K562 (cell line): ENCODE results near the gene PACSIN2. TPM values are rescaled to one million over a fixed set of nuclear protein-coding genes. Genes with fewer than 3 reads are reported as not detected.

Source experiments
- ATAC-seq: fragments of 200-7000 bp; cut with Tn5 transposase; 3 replicates; pipeline ENCODE4 v1.9.1; 2020; ENCODE audit warnings: moderate library complexity
- BruUV-seq: library from RNA; stranded (reverse); fragments of 400-500 nt; replicated peaks from 2 replicates; lab custom pipeline; 2021; lab: Mats Ljungman, UMichigan
- CTCF ChIA-PET: fragments of 300-600 bp; formaldehyde crosslinking; extraction: SDS; loops from one replicate; lab custom pipeline; 2021; ENCODE audit warnings: low intra/inter-chr PET ratio; lab: Yijun Ruan, JAX
- POLR2A ChIA-PET: fragments of 300-600, 350-650 bp; sonication (Branson Sonifier 250); formaldehyde crosslinking; extraction: SDS; loops from one replicate; lab custom pipeline; 2021; ENCODE audit warnings: antibody characterized with exemption, inconsistent platforms; lab: Yijun Ruan, JAX
- DNase-seq, 4 experiments: peaks; one replicate each; pipeline versions ENCODE4 v3.0.0 to v3.0.0-alpha.2; 2011 to 2018; ENCODE audit warnings: low spot score in 3 of 4, mixed read lengths in 3 of 4; ENCODE audit errors: extremely low read depth in 1 of 4
- FAIRE-seq: peaks from 2 replicates; lab custom pipeline; 2011; peaks lifted over from hg19 to GRCh38; lab: Jason Lieb, UNC
- H2AFZ ChIP-seq: 2 replicates; pipeline ENCODE4 v1.6.0; 2011; ENCODE audit warnings: low read depth, low read length, control low read depth, inconsistent platforms
- H3K27ac ChIP-seq: fragments of 200-600 bp; 3 replicates; pipeline ENCODE4 v1.8.0; 2011; ENCODE audit warnings: low read depth, mild to moderate bottlenecking, control low read depth, inconsistent platforms, low read length, moderate library complexity, mixed read lengths; ENCODE audit errors: extremely low read depth
- H3K27me3 ChIP-seq, 2 experiments: fragments of 300-600 bp in 1 of 2; 2 replicates in 1 of 2; 3 replicates in 1 of 2; pipeline versions ENCODE4 v1.6.0 to v1.8.0; 2011; ENCODE audit warnings: inconsistent platforms in 2 of 2, low read length in 2 of 2, mild to moderate bottlenecking in 1 of 2, mixed read lengths in 1 of 2, moderate library complexity in 1 of 2; ENCODE audit not compliant: control insufficient read depth in 2 of 2, insufficient read depth in 2 of 2
- H3K36me3 ChIP-seq: fragments of 300-600 bp; 3 replicates; pipeline ENCODE4 v1.8.0; 2011; ENCODE audit warnings: mild to moderate bottlenecking, low read length, inconsistent platforms; ENCODE audit not compliant: control insufficient read depth, insufficient read depth
- H3K4me1 ChIP-seq, 2 experiments: fragments of 200-600 bp in 1 of 2; replicated peaks in 1 of 2; 2 replicates in 1 of 2; 3 replicates in 1 of 2; pipeline versions ENCODE4 v1.5.1 to v1.8.0; 2011; ENCODE audit warnings: inconsistent platforms in 2 of 2, low read length in 2 of 2, mild to moderate bottlenecking in 1 of 2, mixed read lengths in 1 of 2, moderate library complexity in 1 of 2; ENCODE audit not compliant: control insufficient read depth in 2 of 2, insufficient read depth in 2 of 2
- H3K4me2 ChIP-seq: 2 replicates; pipeline ENCODE4 v1.6.1; 2011; ENCODE audit warnings: low read length, control low read depth, inconsistent platforms, mixed read lengths; ENCODE audit not compliant: insufficient read depth
- H3K4me3 ChIP-seq: fragments of 200-600 bp; sonication (generic), shearing (Covaris generic); 2 replicates; pipeline ENCODE4 v1.5.1; 2016; ENCODE audit warnings: control low read depth, inconsistent platforms
- H3K79me2 ChIP-seq: fragments of 200-600 bp; 3 replicates; pipeline ENCODE4 v1.8.0; 2011; ENCODE audit warnings: low read length, inconsistent platforms; ENCODE audit not compliant: control insufficient read depth, insufficient read depth
- H3K9ac ChIP-seq, 2 experiments: 2 replicates each; pipeline versions ENCODE4 v1.6.0 to v1.6.1; 2011; ENCODE audit warnings: low read depth in 2 of 2, low read length in 2 of 2, control low read depth in 1 of 2, inconsistent platforms in 1 of 2, mild to moderate bottlenecking in 1 of 2, mixed read lengths in 1 of 2; ENCODE audit not compliant: insufficient read depth in 1 of 2
- H3K9me1 ChIP-seq: one replicate; pipeline ENCODE4 v1.6.0; 2011; ENCODE audit warnings: inconsistent platforms, mild to moderate bottlenecking, low read length, moderate library complexity; ENCODE audit not compliant: control insufficient read depth, insufficient read depth
- H3K9me3 ChIP-seq: replicated peaks from 2 replicates; pipeline ENCODE4 v1.5.1; 2011; ENCODE audit warnings: low read depth, low read length, inconsistent platforms; ENCODE audit not compliant: control insufficient read depth, insufficient read depth
- H4K20me1 ChIP-seq: replicated peaks from 2 replicates; pipeline ENCODE4 v1.6.1; 2011; ENCODE audit warnings: low read length, inconsistent platforms, mixed read lengths; ENCODE audit not compliant: control insufficient read depth, insufficient read depth
- FOXK2 ChIP-seq, 2 experiments: fragments of 450-650 bp; IDR thresholded peaks in 1 of 2; conservative IDR thresholded peaks in 1 of 2; 2 replicates each; pipeline ENCODE4 v1.6.1; 2016; ENCODE audit warnings: low read depth in 2 of 2, mild to moderate bottlenecking in 1 of 2
- NFYB ChIP-seq: IDR thresholded peaks from 2 replicates; pipeline ENCODE4 v1.6.1; 2011; ENCODE audit warnings: mild to moderate bottlenecking, moderate library complexity; ENCODE audit not compliant: insufficient read length; ENCODE audit errors: extremely low read depth
- SNRNP70 ChIP-seq: fragments of 200-400 bp; formaldehyde crosslinking; optimal IDR thresholded peaks from 2 replicates; pipeline ENCODE3; 2017; ENCODE audit warnings: low read depth, low read length
- TBL1XR1 ChIP-seq, 2 experiments: IDR thresholded peaks; 2 replicates each; pipeline ENCODE4 v1.6.1; 2012; ENCODE audit warnings: improper control_type of control experiment in 2 of 2, low read length in 2 of 2, mild to moderate bottlenecking in 1 of 2
- ZNF23 ChIP-seq: fragments of 250-450 bp; sonication (Bioruptor Pico); IDR thresholded peaks from 2 replicates; pipeline ENCODE4 v1.4.0; 2020; ENCODE audit warnings: mild to moderate bottlenecking
- ZNF282 ChIP-seq: sonication (generic); formaldehyde crosslinking; IDR thresholded peaks from 2 replicates; pipeline ENCODE4 v1.8.1; 2023; ENCODE audit warnings: missing genetic modification reagents
- WGBS: fragments of 100-300 bp; shearing (Covaris generic); methylation state at CpG from one replicate; pipeline ENCODE4 v1.1.6; 2016; ENCODE audit warnings: low coverage, mixed read lengths; ENCODE audit not compliant: insufficient coverage; ENCODE audit errors: missing lambda C conversion rate; 5-methylcytosine and 5-hydroxymethylcytosine counted together
- in situ Hi-C: fragments of 300-500 bp; cut with MboI; formaldehyde crosslinking; loops from 4 replicates; pipeline ENCODE4 v1.15.0; 2018; ENCODE audit warnings: inconsistent platforms, mixed read lengths
- intact Hi-C: fragments of 100-400 bp; cut with micrococcal nuclease; formaldehyde crosslinking; loops from 2 replicates; pipeline ENCODE4 v1.14.2; 2022
- polyA plus RNA-seq, 8 experiments: library from polyadenylated mRNA; depleted of rRNA in 4 of 8; stranded (reverse) in 5 of 8; unstranded in 3 of 8; fragments of >200 nt; fragmentation: Nextera tagmentation in 2 of 8; fragmentation: Illumina TruSeq in 1 of 8; extraction: Ambion mirVana in 2 of 8; extraction: Trizol in 1 of 8; gene quantifications; 2 replicates each; pipeline versions ENCODE4 v1.2.1 to v1.2.3, GENCODE V29; 2011 to 2014; ENCODE audit warnings: inconsistent platforms in 1 of 8, missing spikeins in 1 of 8
- total RNA-seq, 7 experiments: library from RNA; depleted of rRNA in 6 of 7; stranded (reverse); fragments of >200 nt in 6 of 7; fragmentation: Illumina TruSeq in 2 of 7; extraction: Trizol in 2 of 7; gene quantifications; 2 replicates each; pipeline versions ENCODE4 v1.2.1 to v1.2.3, GENCODE V29; 2011 to 2021; ENCODE audit warnings: low replicate concordance in 1 of 7
- TF ChIP-seq, protein P1 (sequence below): fragments of 250-450 bp; sonication (Bioruptor Pico); IDR thresholded peaks from 2 replicates; pipeline ENCODE4 v1.4.0; 2020; ENCODE audit warnings: mild to moderate bottlenecking, moderate library complexity
- TF ChIP-seq, protein P2 (sequence below), 2 experiments: IDR thresholded peaks in 1 of 2; conservative IDR thresholded peaks in 1 of 2; 2 replicates each; pipeline ENCODE4 v1.6.1; 2016; ENCODE audit warnings: low read depth in 2 of 2, mild to moderate bottlenecking in 1 of 2, missing compliant biosample characterization in 1 of 2, missing genetic modification characterization in 1 of 2, moderate library complexity in 1 of 2
- TF ChIP-seq, protein P3 (sequence below): fragments of 250-450 bp; sonication (Bioruptor Pico); IDR thresholded peaks from 2 replicates; pipeline ENCODE4 v1.5.0; 2021; ENCODE audit warnings: mild to moderate bottlenecking, moderate library complexity

PACSIN2 gene
- total and polyA plus RNA-seq, 9 of the 15 experiments (the other 6 are each of a cell fraction or from before 2014, with no cell fraction given) = 0.45 to 45.1 (median 23.9) TPM

DNA sequence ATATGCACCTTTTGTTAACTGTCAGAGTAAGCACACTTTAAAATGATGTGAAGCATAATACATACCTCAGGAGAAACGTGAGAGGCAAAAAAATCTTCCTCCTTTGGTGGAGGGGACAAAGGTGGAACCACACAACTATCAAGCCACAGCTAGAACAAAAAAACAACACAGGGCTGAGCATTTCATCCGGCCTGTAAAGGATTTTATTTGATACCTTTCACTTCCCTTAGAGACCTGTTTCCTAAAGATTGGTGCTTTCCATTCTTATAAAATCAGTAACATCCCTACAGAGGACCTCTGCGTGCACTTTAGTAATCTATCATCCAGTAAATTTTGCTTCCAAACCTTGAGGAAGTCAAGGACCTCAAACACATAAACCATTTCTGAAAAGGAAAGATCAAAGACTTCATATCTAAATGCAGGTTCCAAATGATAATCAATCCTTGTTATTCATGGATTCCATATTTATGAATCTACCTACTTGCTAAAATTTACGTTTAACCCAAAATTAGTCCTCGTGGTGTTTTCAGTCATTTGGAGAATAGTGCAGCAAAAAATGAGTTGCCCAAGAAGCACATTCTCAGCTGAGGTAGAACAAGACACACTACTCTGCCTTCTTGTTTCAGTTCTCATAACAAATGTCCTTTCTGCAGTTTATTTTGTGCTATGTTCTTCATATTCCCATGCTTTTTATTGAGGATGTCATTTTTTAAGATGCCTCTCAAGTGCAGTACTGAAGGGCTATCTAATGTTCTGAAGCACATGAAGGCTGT is 180.6 kb downstream of the PACSIN2 start:
- no peak for ATAC-seq

More for the DNA sequence above, 180.6 kb downstream of the PACSIN2 start:
- Histone ChIP-seq H3K9me1 (no peaks in the 10 kb centered on the region), H3K9ac (no peak overlapping the region), H3K36me3 (peaks cover 11% of the 10 kb centered on the region; the same call in 2 of the 3 replicates), H2AFZ (no peak overlapping the region), H3K4me3 (no peak overlapping the region), H3K4me1 (no peaks in the 10 kb centered on the region), H3K27me3 (no peaks in the 10 kb centered on the region), H3K9me3 (no peaks in the 10 kb centered on the region), H3K79me2 (no peaks in the 10 kb centered on the region), H3K4me2 (no peak overlapping the region), H3K27ac (no peak overlapping the region), H4K20me1 (no peaks in the 10 kb centered on the region)
- BruUV-seq = no TSS peak
- FAIRE-seq = no peak
- in situ Hi-C loops (no loop called here), intact Hi-C loops (no loop called here)
- TF ChIP-seq, protein P1, sequence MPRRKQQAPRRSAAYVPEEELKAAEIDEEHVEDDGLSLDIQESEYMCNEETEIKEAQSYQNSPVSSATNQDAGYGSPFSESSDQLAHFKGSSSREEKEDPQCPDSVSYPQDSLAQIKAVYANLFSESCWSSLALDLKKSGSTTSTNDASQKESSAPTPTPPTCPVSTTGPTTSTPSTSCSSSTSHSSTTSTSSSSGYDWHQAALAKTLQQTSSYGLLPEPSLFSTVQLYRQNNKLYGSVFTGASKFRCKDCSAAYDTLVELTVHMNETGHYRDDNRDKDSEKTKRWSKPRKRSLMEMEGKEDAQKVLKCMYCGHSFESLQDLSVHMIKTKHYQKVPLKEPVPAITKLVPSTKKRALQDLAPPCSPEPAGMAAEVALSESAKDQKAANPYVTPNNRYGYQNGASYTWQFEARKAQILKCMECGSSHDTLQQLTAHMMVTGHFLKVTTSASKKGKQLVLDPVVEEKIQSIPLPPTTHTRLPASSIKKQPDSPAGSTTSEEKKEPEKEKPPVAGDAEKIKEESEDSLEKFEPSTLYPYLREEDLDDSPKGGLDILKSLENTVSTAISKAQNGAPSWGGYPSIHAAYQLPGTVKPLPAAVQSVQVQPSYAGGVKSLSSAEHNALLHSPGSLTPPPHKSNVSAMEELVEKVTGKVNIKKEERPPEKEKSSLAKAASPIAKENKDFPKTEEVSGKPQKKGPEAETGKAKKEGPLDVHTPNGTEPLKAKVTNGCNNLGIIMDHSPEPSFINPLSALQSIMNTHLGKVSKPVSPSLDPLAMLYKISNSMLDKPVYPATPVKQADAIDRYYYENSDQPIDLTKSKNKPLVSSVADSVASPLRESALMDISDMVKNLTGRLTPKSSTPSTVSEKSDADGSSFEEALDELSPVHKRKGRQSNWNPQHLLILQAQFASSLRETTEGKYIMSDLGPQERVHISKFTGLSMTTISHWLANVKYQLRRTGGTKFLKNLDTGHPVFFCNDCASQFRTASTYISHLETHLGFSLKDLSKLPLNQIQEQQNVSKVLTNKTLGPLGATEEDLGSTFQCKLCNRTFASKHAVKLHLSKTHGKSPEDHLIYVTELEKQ (CRISPR knock-in tag) = no peak
- TF ChIP-seq SNRNP70 (no peak), NFYB (no peak), ZNF282 (CRISPR knock-in tag) (no peak), TBL1XR1 (IDR thresholded peaks at IDR 0.05; ENCODE audit: low read length in 2 of 2) (no peak), ZNF23 (CRISPR knock-in tag) (no peak), FOXK2 (conservative IDR thresholded peaks at IDR 0.05 in 1 of 2, IDR thresholded peaks at IDR 0.05 in 1 of 2; ENCODE audit: low read depth in 2 of 2) (no peak)
- TF ChIP-seq, protein P2, sequence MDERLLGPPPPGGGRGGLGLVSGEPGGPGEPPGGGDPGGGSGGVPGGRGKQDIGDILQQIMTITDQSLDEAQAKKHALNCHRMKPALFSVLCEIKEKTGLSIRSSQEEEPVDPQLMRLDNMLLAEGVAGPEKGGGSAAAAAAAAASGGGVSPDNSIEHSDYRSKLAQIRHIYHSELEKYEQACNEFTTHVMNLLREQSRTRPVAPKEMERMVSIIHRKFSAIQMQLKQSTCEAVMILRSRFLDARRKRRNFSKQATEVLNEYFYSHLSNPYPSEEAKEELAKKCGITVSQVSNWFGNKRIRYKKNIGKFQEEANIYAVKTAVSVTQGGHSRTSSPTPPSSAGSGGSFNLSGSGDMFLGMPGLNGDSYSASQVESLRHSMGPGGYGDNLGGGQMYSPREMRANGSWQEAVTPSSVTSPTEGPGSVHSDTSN (CRISPR knock-in tag; IDR thresholded peaks at IDR 0.05; ENCODE audit: low read depth) = no peak
- TF ChIP-seq, protein P2 (tag; conservative IDR thresholded peaks at IDR 0.05; ENCODE audit: low read depth) = no peak
- TF ChIP-seq, protein P3, sequence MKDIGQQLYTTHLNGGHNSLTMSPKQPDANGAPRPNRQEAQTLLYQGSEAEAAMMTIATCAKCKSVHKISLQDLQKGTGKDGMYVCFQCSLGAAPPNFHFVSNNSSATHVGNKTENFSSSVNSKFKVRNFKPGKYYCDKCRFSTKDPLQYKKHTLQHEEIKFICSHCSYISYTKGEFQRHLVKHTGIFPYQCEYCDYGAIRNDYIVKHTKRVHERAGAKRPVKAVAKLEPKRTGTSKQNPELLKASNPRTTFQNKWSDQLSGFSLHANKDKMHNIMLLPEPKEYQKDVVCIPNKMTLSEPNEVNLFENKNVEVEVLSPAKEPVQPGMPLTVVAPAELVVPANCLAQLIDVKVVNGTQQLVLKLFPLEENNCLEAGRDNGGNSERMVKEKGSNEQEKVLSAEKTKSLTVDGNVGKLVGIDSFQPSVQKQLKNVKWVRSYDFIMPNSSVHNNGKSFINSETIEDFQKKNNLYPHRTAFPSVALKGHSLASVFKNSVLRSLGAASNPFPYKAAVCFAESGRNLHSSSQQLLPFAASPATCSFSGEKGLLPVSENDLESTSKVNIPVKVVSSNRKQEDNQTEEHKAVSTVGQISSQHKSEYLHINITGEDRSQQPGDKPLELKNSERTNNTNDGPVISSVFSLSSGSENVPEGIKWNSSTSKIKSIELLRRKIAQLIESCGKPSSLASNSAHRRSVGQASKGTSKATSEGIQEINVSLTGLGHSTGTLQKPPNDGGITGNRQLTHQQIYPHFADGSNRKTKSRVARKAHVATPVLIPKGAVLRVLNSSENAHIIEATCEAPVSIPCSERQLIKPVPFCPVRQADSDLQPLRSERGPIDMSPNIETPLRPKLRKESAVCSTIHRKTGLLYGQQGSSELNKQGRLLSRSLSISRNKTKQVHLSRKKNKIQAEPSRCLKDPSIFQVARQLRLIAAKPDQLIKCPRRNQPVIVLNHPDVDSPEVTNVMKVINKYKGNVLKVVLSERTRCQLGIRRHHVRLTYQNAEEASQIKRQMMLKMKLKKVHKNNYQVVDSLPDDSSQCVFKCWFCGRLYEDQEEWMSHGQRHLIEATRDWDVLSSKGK (CRISPR knock-in tag) = no peak
- DNase-seq = no peak
- ChIA-PET POLR2A (interaction anchor here (0.9 kb wide), 1 partner anchor 488 kb away, joined by 3 read pairs; no protein-coding TSS in a partner anchor), CTCF (no interaction called here)
- WGBS = 40% methylated on average over 5 of the region's 5 CpGs
